Measurements from ENCODE around the gene LRIG3. TPM values are rescaled to one million over a fixed set of nuclear protein-coding genes. Genes with fewer than 3 reads are reported as not detected.

Gene LRIG3, protein sequence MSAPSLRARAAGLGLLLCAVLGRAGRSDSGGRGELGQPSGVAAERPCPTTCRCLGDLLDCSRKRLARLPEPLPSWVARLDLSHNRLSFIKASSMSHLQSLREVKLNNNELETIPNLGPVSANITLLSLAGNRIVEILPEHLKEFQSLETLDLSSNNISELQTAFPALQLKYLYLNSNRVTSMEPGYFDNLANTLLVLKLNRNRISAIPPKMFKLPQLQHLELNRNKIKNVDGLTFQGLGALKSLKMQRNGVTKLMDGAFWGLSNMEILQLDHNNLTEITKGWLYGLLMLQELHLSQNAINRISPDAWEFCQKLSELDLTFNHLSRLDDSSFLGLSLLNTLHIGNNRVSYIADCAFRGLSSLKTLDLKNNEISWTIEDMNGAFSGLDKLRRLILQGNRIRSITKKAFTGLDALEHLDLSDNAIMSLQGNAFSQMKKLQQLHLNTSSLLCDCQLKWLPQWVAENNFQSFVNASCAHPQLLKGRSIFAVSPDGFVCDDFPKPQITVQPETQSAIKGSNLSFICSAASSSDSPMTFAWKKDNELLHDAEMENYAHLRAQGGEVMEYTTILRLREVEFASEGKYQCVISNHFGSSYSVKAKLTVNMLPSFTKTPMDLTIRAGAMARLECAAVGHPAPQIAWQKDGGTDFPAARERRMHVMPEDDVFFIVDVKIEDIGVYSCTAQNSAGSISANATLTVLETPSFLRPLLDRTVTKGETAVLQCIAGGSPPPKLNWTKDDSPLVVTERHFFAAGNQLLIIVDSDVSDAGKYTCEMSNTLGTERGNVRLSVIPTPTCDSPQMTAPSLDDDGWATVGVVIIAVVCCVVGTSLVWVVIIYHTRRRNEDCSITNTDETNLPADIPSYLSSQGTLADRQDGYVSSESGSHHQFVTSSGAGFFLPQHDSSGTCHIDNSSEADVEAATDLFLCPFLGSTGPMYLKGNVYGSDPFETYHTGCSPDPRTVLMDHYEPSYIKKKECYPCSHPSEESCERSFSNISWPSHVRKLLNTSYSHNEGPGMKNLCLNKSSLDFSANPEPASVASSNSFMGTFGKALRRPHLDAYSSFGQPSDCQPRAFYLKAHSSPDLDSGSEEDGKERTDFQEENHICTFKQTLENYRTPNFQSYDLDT
- total RNA-seq: not detected

DNA sequence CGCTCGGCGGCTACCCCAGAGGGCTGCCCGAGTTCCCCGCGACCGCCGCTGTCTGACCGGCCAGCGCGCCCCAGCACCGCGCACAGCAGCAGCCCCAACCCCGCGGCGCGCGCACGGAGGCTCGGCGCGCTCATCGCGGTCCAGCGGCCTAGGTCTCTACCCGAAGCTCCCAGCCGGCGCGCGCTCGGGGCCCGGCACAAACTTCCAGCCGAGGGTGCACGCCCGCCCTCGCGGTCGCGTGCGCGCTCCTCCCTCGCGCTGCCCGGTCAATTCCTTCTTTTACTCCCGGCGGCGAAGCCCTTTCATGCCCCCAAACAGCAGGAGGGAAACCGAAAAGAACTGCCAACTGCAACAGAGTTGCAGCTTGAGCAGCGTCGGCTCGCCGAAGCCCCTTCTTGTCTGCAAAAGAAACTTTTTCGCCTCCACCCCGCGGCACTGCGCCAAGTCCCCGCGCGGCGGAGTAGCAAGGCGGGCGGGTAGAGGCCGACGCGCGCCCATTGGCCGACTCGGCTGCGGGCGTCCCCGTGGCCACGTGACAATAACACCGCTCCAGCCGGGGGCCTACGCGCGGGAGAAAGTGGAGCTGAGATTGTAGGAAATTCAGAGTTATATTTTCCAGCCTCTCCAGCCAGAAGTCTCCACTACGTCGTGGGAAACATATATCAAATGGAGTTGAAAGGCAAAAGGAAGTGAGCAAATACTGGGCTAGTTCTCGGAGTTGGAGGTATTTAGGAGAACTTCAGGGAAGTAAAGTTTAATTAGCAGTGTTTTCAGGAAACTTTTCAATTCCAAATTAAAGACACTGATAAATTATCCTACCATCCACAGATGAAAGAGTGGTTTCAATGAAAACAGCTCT, at the start of gene LRIG3:
Gene LRIG3 (minus strand): TSS at position 403 of the 859 bp plus-strand sequence. CDS start 269 bp downstream, at position 134.
- no peaks in the 10 kb centered on the region for H3K36me3 Mint-ChIP-seq
- POLR2A ChIA-PET: no interaction called here
- peaks cover 39% of the 10 kb centered on the region for H3K27me3 Mint-ChIP-seq
- H3K9me3 Mint-ChIP-seq: no peaks in the 10 kb centered on the region
- H3K4me1 Mint-ChIP-seq: peaks cover 3% of the 10 kb centered on the region
- ATAC-seq (ENCODE audit: low read depth): no peak
- DNase-seq: peak; percentile 41
- no peak within 1 kb of the TSS for H3K27ac Mint-ChIP-seq
- H3K4me3 Mint-ChIP-seq: peak within 1 kb of the TSS; percentile 73

DNA sequence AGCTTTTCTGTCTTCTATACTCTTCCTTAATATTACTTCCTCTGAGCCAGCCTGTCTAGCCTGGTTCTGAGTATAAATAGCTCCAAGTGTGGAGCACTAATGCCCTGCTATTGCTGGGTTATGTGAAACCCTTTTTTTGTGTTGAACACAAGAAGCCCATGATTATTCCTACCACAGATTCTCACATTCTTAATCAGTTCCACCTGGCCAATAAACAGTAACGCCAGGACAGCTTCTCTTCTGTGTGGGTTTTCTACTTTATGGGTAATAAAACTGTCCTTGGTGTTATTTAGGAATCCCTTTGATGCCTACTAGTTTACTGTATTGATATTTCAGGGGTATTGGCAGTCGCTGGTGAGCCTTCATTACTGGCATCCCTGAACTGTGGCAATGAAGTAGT, 48.9 kb upstream of the LRIG3 start:
- H3K27me3 Mint-ChIP-seq: no peaks in the 10 kb centered on the region
- ATAC-seq (ENCODE audit: low read depth) (no peak), DNase-seq (no peak)
- no peak overlapping the region for H3K4me3 Mint-ChIP-seq
- H3K27ac Mint-ChIP-seq: no peak overlapping the region
- no peaks in the 10 kb centered on the region for H3K36me3 Mint-ChIP-seq
- POLR2A ChIA-PET: no interaction called here
- H3K9me3 Mint-ChIP-seq: no peaks in the 10 kb centered on the region
- H3K4me1 Mint-ChIP-seq: no peaks in the 10 kb centered on the region

DNA sequence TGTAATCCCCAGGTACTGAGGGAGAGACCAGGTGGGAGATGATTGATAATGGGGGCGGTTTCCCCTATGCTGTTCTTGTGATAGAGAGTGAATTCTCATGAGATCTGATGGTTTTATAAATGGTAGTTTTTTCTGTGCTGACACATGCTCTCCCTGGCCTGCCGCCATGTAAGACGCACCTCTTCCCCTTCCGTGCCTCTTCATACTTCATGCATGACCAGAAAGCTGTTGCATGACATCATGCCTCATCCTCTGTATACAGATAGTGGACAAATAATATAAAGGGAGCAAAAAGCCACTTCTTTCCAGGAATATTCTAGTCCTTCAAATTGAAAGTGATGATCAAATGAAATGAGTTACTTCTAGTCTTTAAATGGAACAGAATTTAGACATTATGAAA, 47.3 kb upstream of the LRIG3 start:
- Mint-ChIP-seq H3K36me3 (no peaks in the 10 kb centered on the region), H3K4me1 (no peaks in the 10 kb centered on the region), H3K4me3 (no peak overlapping the region), H3K9me3 (no peaks in the 10 kb centered on the region), H3K27me3 (no peaks in the 10 kb centered on the region), H3K27ac (no peak overlapping the region)
- no peak for ATAC-seq (ENCODE audit: low read depth)
- DNase-seq: no peak
- POLR2A ChIA-PET: no interaction called here

DNA sequence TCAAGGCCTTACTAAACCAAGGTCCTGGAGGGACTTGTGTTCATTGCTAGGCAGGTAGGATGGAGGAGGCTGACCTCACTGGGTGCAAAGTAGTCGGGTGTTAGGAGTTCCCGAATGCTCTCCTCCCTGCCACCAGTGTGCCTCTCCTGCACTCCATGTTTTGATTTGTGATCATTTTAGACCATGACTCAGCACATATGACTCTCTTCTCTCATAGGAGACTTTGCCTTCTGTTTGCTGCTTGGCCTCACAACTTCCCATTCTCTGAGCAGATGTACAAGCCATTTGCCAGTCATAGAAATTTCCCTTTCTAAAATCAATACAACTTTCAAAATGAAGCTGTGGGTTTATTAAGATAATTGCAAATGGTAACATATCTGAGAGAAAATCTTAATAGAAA, 46.6 kb upstream of the LRIG3 start:
- Mint-ChIP-seq H3K4me3 (no peak overlapping the region), H3K9me3 (no peaks in the 10 kb centered on the region)

DNA sequence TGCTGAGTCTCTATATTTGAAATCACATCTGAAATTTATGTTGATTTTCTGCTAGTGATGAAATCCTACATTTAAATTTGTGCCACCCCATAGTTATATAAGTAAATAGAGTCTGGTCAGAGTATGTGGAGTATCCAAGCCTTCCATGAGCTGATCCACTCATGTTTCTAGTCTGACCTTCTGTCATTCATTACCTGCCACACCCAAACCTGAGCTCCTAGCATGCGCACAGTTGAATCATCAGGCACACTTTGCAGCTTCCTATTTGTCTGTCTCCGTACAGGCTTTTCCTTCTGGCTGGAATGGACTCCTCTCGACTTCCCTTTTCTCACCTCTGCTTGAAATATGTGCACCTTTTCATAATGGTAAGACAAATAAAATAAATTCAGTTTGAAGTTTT, 45.3 kb upstream of the LRIG3 start:
- ATAC-seq (ENCODE audit: low read depth) (no peak), DNase-seq (no peak)
- POLR2A ChIA-PET: no interaction called here
- Mint-ChIP-seq H3K4me1 (no peaks in the 10 kb centered on the region), H3K27ac (no peak overlapping the region), H3K4me3 (no peak overlapping the region), H3K9me3 (no peaks in the 10 kb centered on the region), H3K27me3 (no peaks in the 10 kb centered on the region), H3K36me3 (no peaks in the 10 kb centered on the region)

More for the DNA sequence above, 46.6 kb upstream of the LRIG3 start:
- no peak overlapping the region for H3K27ac Mint-ChIP-seq
- no peak for DNase-seq
- no peaks in the 10 kb centered on the region for H3K27me3 Mint-ChIP-seq
- no peaks in the 10 kb centered on the region for H3K4me1 Mint-ChIP-seq
- POLR2A ChIA-PET: no interaction called here
- ATAC-seq (ENCODE audit: low read depth): no peak
- H3K36me3 Mint-ChIP-seq: no peaks in the 10 kb centered on the region

DNA sequence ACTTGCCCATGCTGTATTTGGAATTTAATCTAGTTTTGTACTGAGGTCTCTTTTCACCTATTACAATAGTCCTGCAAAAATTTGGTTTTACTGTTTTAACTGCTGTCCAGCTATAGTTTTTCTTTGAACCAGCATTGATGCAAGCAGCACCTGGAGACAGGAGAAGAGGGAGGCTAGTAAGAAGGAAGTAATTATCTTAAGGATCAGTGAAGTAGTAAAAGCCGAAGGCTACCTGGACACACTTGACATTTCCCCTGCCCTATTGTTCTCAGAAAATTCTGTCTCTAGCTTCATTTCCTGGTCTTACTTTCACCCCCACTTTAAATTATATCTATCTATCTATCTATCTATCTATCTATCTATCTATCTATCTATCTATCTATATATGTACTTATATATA, 43.5 kb upstream of the LRIG3 start:
- POLR2A ChIA-PET: no interaction called here
- ATAC-seq (ENCODE audit: low read depth) (no peak), DNase-seq (no peak)
- Mint-ChIP-seq H3K36me3 (no peaks in the 10 kb centered on the region), H3K4me1 (no peaks in the 10 kb centered on the region), H3K27ac (no peak overlapping the region), H3K27me3 (no peaks in the 10 kb centered on the region), H3K9me3 (no peaks in the 10 kb centered on the region), H3K4me3 (no peak overlapping the region)

DNA sequence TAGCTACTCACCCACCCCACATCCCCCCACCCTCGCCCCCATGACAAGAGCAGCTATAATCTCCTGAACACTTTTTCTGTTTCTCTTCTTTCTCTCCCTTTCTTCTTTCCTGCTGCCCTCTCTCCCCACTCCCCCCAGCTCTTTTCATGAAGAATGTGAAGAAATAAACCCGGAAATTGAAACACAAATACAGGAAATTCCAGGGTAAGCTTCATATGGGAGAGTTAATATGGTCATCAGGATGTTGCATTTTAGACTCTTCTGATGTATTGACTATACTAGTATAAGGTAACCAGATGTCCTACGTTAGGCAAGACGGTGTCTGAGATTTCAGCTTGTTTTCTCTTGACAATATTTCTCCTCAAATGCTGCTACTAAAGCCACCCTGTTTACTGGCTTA, 41.6 kb upstream of the LRIG3 start:
- H3K4me3 Mint-ChIP-seq: no peak overlapping the region
- DNase-seq (no peak), ATAC-seq (ENCODE audit: low read depth) (no peak)
- no peaks in the 10 kb centered on the region for H3K9me3 Mint-ChIP-seq
- H3K4me1 Mint-ChIP-seq: no peaks in the 10 kb centered on the region
- POLR2A ChIA-PET: no interaction called here
- H3K27me3 Mint-ChIP-seq: no peaks in the 10 kb centered on the region
- H3K36me3 Mint-ChIP-seq: no peaks in the 10 kb centered on the region
- no peak overlapping the region for H3K27ac Mint-ChIP-seq

DNA sequence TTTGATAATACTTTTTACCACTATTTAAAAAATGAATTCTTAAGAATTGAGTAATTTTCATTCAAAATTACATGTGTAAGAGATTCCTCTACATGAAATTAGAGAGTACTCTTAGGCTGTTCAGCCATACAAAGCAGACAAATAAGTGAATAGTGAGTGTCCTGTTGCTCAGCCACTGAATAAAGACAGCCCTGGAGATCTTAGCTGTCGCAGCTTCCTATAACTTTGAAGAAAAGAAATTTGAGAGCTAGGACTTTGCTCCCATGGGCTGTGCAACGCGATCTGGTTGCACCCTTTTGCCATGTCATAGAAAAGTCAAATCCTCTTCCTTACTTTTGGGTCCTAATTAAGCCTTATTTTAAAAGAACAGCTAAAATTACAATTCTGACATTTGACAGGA, 40.9 kb upstream of the LRIG3 start:
- H3K27me3 Mint-ChIP-seq: no peaks in the 10 kb centered on the region
- H3K4me3 Mint-ChIP-seq: no peak overlapping the region
- DNase-seq: no peak
- H3K9me3 Mint-ChIP-seq: no peaks in the 10 kb centered on the region
- no peak for ATAC-seq (ENCODE audit: low read depth)
- H3K36me3 Mint-ChIP-seq: no peaks in the 10 kb centered on the region
- POLR2A ChIA-PET: no interaction called here
- no peaks in the 10 kb centered on the region for H3K4me1 Mint-ChIP-seq
- H3K27ac Mint-ChIP-seq: no peak overlapping the region

DNA sequence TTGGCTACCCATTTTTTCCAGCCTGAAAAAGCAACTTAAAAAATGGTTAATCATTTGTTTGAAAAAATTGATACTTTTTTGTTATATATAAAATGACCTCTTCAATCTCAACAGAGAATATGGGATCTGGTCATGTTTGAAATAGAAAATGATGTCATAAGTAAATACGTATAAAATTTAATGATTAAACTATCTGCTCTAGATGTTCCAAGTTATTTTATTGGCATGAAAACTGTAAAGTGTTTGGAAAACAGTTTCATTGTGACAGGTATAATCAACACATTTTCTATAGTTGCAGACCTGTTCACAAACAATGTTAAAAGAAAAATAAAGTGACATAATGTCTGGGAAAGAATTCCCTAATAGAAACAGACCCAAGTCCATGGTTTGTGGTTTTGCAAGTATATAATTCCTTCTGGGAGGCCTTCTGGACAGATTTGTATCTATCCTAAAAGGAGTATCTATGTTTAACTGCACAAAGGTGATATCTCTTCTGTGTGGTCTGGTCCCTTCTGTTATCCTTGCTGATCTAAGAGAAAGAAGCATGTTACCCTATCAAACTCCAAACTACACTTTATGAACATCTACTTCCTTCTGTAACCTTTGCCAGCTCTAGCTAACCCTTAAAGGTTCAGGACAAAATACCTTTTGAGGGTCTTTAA, 39.5 kb upstream of the LRIG3 start:
- DNase-seq (no peak), ATAC-seq (ENCODE audit: low read depth) (no peak)
- H3K36me3 Mint-ChIP-seq: no peaks in the 10 kb centered on the region
- H3K4me3 Mint-ChIP-seq: no peak overlapping the region
- H3K4me1 Mint-ChIP-seq: no peaks in the 10 kb centered on the region
- no peaks in the 10 kb centered on the region for H3K27me3 Mint-ChIP-seq
- POLR2A ChIA-PET: no interaction called here
- H3K9me3 Mint-ChIP-seq: no peaks in the 10 kb centered on the region
- H3K27ac Mint-ChIP-seq: no peak overlapping the region

DNA sequence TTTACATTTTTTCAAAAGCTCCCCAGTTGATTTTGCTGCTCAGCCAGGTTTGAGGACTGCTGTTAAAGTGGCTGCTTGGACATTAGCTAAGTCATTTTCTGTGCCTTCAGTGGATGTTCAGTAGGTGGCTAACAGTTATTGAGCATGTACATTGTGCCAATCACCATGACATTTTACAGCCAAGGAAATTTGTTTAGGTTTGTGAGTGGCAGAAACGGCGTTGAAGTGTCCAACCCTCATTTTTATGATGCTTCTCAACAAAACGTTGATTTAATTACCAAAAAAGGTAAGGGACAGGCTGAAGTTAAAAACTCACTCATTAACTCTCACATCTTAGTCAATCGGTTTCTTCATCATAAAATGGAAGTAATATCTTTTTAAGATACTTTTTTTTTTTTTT, 37.0 kb upstream of the LRIG3 start:
- H3K4me3 Mint-ChIP-seq: no peak overlapping the region
- POLR2A ChIA-PET: no interaction called here
- H3K27ac Mint-ChIP-seq: no peak overlapping the region
- no peaks in the 10 kb centered on the region for H3K27me3 Mint-ChIP-seq
- no peaks in the 10 kb centered on the region for H3K36me3 Mint-ChIP-seq
- no peak for ATAC-seq (ENCODE audit: low read depth)
- DNase-seq: no peak
- no peaks in the 10 kb centered on the region for H3K4me1 Mint-ChIP-seq
- no peaks in the 10 kb centered on the region for H3K9me3 Mint-ChIP-seq

DNA sequence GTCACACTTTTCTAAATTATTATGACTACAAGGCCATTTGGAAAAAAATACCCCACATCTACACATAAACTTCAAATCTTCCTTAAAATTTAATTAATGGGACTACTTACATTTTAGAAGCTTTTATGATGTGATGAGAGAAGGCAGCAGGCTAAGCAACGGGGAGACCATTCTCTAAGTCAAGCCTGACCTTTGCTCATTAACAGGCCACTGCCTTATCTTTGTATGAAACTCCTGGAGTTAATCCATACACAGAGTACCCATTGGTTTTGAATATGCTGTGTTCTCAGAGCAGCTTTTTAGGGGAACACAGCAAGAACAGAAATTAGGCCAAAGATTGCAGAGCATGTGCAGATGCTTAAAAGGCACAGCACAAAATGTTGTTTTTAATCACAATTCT, 35.5 kb upstream of the LRIG3 start:
- Mint-ChIP-seq H3K4me3 (no peak overlapping the region), H3K27me3 (no peaks in the 10 kb centered on the region), H3K27ac (no peak overlapping the region), H3K9me3 (no peaks in the 10 kb centered on the region), H3K4me1 (no peaks in the 10 kb centered on the region), H3K36me3 (no peaks in the 10 kb centered on the region)
- DNase-seq (no peak), ATAC-seq (ENCODE audit: low read depth) (no peak)
- POLR2A ChIA-PET: no interaction called here

DNA sequence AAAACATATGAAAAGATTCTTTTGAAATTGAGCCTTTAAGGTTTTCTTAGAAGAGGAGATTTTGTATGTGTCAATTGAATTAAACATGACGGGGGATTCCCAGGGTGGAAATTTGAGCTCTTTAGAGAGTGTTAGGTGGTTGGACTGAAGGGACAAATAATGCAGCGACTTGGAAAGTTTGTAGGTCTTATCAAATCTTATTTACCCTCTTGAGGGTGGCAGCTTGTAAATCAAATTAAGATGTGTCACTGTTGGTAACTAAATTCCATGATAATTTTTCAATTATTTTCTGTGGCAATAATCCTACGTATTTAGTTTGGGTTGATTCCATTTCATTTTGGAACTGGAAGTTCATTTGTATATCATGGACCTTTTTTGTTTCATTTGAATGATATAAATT, 33.7 kb upstream of the LRIG3 start:
- no peaks in the 10 kb centered on the region for H3K9me3 Mint-ChIP-seq
- H3K4me1 Mint-ChIP-seq: no peaks in the 10 kb centered on the region
- no peaks in the 10 kb centered on the region for H3K36me3 Mint-ChIP-seq
- no peaks in the 10 kb centered on the region for H3K27me3 Mint-ChIP-seq
- no peak for DNase-seq
- H3K27ac Mint-ChIP-seq: no peak overlapping the region
- no peak overlapping the region for H3K4me3 Mint-ChIP-seq
- POLR2A ChIA-PET: no interaction called here
- ATAC-seq (ENCODE audit: low read depth): no peak

DNA sequence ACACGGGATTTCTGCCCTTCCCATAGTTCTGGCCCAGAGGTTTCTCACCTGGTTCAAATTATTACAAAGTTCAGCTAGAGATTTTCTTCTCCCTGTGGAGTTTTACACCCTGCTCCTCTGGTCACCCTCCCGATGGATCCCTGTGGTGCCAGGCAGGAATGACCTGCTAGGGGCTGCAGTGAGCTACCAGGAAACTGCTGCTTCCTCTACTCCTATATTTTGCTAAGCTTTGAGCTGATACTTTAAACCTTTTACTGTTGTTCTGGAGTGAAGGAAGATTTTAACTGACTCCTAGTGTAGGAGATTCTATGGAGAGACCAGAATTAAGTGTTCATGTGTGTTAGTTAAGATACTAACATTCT, 30.4 kb upstream of the LRIG3 start:
- Mint-ChIP-seq H3K27me3 (no peaks in the 10 kb centered on the region), H3K36me3 (no peaks in the 10 kb centered on the region), H3K4me1 (no peaks in the 10 kb centered on the region), H3K4me3 (no peak overlapping the region), H3K27ac (no peak overlapping the region), H3K9me3 (no peaks in the 10 kb centered on the region)
- ATAC-seq (ENCODE audit: low read depth) (no peak), DNase-seq (no peak)
- POLR2A ChIA-PET: no interaction called here

Measured in activated naive CD8-positive, alpha-beta T cell treated with anti-CD3 and anti-CD28 coated beads, Interleukin-2, amount 10 ng/mL, durations not matched to agents 7 days and 5 days (primary cell).